ENCODE data around the gene TAS2R1.

TAS2R1 gene

DNA sequence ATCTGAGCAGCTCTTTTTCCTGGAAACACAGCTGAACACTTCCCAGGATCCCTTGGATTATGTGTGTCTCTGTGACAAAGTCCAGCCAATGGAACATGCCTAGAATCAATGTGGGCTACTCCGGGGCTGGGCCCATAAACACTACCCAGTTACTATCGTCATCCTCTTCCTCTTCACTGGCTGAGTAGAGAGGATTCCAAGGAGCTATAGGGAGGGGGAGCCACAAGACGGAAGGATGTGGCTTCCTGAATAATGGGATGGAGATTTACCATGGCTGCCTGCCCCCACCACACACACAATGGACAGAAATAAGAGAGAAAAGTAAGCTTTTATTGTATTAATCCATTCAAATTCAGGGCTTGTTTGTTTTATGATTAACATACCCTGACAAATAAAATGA is 22.1 kb upstream of the TAS2R1 start:
- Histone ChIP-seq H3K9ac (ENCODE audit: low read depth, low read length) (no peak overlapping the region), H3K27me3 (ENCODE audit: control insufficient read depth, insufficient read depth, low read length) (no peaks in the 10 kb centered on the region), H3K4me3 (ENCODE audit: low read depth, low read length) (no peak overlapping the region), H3K9me3 (ENCODE audit: control insufficient read depth, insufficient read depth, low read length) (no peaks in the 10 kb centered on the region), H3K27ac (ENCODE audit: low read depth, low read length) (no peak overlapping the region), H3K4me1 (ENCODE audit: control insufficient read depth, insufficient read depth, low read length) (no peaks in the 10 kb centered on the region), H3K36me3 (ENCODE audit: control insufficient read depth, insufficient read depth, low read length) (no peaks in the 10 kb centered on the region)

DNA sequence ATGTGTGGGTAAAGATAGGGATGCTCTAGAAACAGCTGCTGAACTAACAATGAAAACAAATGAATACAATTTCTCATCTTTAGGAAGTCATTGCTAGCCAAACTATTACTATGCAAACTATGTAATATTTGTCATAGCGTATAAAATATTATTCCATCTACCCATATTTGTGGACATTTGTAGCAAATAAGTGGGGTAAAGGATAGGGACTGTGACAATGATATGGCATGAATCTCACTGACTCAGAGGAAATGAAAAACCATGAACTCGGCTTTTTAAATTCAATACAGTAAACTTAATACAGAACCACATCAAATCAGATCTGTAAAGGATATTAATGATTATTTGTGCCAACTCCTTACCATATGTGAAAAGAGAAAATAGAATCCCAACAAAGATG is 16.7 kb upstream of the TAS2R1 start:
- Histone ChIP-seq H3K27me3 (ENCODE audit: control insufficient read depth, insufficient read depth, low read length) (no peaks in the 10 kb centered on the region), H3K4me1 (ENCODE audit: control insufficient read depth, insufficient read depth, low read length) (no peaks in the 10 kb centered on the region), H3K27ac (ENCODE audit: low read depth, low read length) (no peak overlapping the region), H3K9me3 (ENCODE audit: control insufficient read depth, insufficient read depth, low read length) (no peaks in the 10 kb centered on the region), H3K4me3 (ENCODE audit: low read depth, low read length) (no peak overlapping the region), H3K9ac (ENCODE audit: low read depth, low read length) (no peak overlapping the region), H3K36me3 (ENCODE audit: control insufficient read depth, insufficient read depth, low read length) (no peaks in the 10 kb centered on the region)

DNA sequence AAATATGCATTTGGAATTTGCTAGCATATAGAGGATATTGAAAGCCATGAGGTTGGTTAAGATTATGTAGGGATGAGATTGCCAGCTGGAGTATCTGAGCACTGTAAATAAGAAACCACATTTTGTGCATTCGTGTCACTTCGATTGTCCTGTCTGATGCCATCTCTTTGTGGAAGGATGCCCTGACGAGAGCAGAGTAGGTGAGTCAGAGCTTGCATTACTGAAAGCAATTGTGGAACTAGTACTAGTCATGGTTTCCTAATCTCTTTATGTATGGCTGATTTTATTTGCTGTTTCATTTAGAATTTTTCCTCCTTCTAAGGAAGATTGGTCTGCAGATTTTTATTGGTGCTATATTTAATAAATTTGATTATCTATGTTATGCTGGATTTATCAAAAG is 14.5 kb upstream of the TAS2R1 start:
- Histone ChIP-seq H3K27ac (ENCODE audit: low read depth, low read length) (no peak overlapping the region), H3K9ac (ENCODE audit: low read depth, low read length) (no peak overlapping the region)

DNA sequence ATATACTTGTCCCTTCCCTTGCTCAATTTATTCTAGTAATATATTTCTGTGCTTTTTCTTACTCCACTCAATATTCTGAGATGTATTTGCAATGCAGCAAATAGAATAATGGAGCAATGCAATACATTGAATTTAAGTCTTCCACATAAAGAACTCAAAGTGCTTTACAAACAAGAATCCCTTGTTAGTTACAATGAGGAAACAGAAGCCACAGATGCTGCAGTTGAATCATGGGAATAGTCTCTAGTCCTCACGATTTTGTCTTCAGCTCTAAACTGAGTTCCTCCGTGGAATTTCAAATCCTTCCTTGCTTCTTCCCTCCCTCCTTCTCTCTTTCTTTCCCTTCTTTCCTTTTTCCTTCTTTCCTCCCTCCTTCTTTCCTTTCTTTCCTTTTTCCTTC is 12.5 kb upstream of the TAS2R1 start:
- Histone ChIP-seq H3K4me1 (ENCODE audit: control insufficient read depth, insufficient read depth, low read length) (no peaks in the 10 kb centered on the region), H3K27me3 (ENCODE audit: control insufficient read depth, insufficient read depth, low read length) (no peaks in the 10 kb centered on the region), H3K36me3 (ENCODE audit: control insufficient read depth, insufficient read depth, low read length) (no peaks in the 10 kb centered on the region), H3K4me3 (ENCODE audit: low read depth, low read length) (no peak overlapping the region), H3K9me3 (ENCODE audit: control insufficient read depth, insufficient read depth, low read length) (no peaks in the 10 kb centered on the region), H3K27ac (ENCODE audit: low read depth, low read length) (no peak overlapping the region), H3K9ac (ENCODE audit: low read depth, low read length) (no peak overlapping the region)

More for the DNA sequence above, 14.5 kb upstream of the TAS2R1 start:
- no peaks in the 10 kb centered on the region for H3K27me3 ChIP-seq (ENCODE audit: control insufficient read depth, insufficient read depth, low read length)
- no peak overlapping the region for H3K4me3 ChIP-seq (ENCODE audit: low read depth, low read length)
- H3K4me1 ChIP-seq (ENCODE audit: control insufficient read depth, insufficient read depth, low read length), result no peaks in the 10 kb centered on the region
- no peaks in the 10 kb centered on the region for H3K9me3 ChIP-seq (ENCODE audit: control insufficient read depth, insufficient read depth, low read length)
- no peaks in the 10 kb centered on the region for H3K36me3 ChIP-seq (ENCODE audit: control insufficient read depth, insufficient read depth, low read length)

DNA sequence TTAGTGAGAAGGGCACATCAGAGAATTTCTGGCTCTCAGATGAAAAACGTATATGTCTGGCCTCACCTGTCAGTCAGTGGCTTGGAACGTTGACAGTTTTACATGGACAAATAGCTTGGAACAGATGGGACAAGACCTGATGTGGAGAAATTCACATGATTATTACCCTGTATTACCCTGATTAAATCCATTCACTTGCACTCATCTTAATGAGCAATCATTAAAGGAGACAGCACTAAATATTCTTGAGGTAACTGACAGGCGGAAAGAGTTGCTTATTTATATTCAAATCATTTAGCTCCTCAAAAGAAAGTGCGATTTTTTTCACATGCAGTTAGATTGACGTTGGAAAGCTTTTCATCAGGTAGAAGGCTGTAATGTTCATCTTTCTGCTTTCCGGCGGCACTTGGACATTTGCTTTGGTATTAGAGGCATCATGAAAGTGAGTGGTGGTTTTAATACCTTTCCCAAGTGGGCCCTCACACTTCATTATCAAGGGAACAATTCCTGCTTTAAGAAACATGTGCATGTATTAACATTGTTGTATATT is 11.7 kb upstream of the TAS2R1 start:
- Histone ChIP-seq H3K4me1 (ENCODE audit: control insufficient read depth, insufficient read depth, low read length) (no peaks in the 10 kb centered on the region), H3K27me3 (ENCODE audit: control insufficient read depth, insufficient read depth, low read length) (no peaks in the 10 kb centered on the region), H3K4me3 (ENCODE audit: low read depth, low read length) (no peak overlapping the region), H3K9ac (ENCODE audit: low read depth, low read length) (no peak overlapping the region), H3K27ac (ENCODE audit: low read depth, low read length) (no peak overlapping the region), H3K36me3 (ENCODE audit: control insufficient read depth, insufficient read depth, low read length) (no peaks in the 10 kb centered on the region), H3K9me3 (ENCODE audit: control insufficient read depth, insufficient read depth, low read length) (no peaks in the 10 kb centered on the region)

DNA sequence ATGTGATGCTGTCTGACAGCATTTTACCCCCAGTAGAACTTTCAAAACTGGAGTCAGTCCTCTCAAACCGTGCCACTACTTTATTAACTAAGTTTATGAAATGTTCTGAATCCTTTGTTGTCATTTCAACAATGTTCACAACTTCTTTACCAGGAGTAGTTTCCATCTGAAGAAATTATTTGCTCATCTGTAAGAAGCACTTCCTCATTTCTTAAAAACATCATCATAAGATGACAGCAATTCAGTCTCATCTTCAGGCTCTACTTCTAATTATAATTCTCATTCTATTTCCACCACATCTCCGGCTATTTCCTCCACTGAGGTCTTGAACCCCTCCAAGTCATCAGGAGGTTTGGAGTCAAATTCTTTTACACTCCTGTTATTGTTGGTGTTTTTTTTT is 2.3 kb upstream of the TAS2R1 start:
- no peak overlapping the region for H3K27ac ChIP-seq (ENCODE audit: low read depth, low read length)
- H3K9me3 ChIP-seq (ENCODE audit: control insufficient read depth, insufficient read depth, low read length), result no peaks in the 10 kb centered on the region
- no peak overlapping the region for H3K4me3 ChIP-seq (ENCODE audit: low read depth, low read length)
- H3K4me1 ChIP-seq (ENCODE audit: control insufficient read depth, insufficient read depth, low read length), result no peaks in the 10 kb centered on the region
- H3K9ac ChIP-seq (ENCODE audit: low read depth, low read length), result no peak overlapping the region
- H3K36me3 ChIP-seq (ENCODE audit: control insufficient read depth, insufficient read depth, low read length), result no peaks in the 10 kb centered on the region
- H3K27me3 ChIP-seq (ENCODE audit: control insufficient read depth, insufficient read depth, low read length), result no peaks in the 10 kb centered on the region

DNA sequence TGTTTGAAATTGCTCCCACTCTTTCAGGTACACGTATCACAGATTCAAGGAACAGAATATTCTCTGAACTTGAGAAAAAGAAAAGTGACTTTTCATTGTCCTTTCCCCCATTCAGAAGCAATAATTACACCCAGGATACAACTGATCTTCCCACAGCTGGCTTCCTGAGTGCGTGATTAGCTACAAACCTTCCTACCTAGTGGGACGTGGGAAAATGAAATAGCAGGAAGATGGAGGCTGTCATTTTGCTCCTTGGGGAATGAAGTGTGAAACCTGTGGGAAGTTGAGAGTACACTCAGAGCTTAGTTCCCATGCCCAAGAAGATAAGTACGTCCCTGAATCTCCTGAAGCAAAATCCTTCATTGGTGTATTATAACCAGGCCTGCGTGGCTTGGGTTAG is 2.6 kb downstream of the TAS2R1 start:
- H3K4me1 ChIP-seq (ENCODE audit: control insufficient read depth, insufficient read depth, low read length), result peaks cover 8% of the 10 kb centered on the region; the same call in 1 of the 2 replicates
- no peaks in the 10 kb centered on the region for H3K9me3 ChIP-seq (ENCODE audit: control insufficient read depth, insufficient read depth, low read length)
- H3K27ac ChIP-seq (ENCODE audit: low read depth, low read length), result no peak overlapping the region
- no peak overlapping the region for H3K4me3 ChIP-seq (ENCODE audit: low read depth, low read length)
- H3K36me3 ChIP-seq (ENCODE audit: control insufficient read depth, insufficient read depth, low read length), result no peaks in the 10 kb centered on the region
- H3K27me3 ChIP-seq (ENCODE audit: control insufficient read depth, insufficient read depth, low read length), result no peaks in the 10 kb centered on the region
- H3K9ac ChIP-seq (ENCODE audit: low read depth, low read length), result no peak overlapping the region

DNA sequence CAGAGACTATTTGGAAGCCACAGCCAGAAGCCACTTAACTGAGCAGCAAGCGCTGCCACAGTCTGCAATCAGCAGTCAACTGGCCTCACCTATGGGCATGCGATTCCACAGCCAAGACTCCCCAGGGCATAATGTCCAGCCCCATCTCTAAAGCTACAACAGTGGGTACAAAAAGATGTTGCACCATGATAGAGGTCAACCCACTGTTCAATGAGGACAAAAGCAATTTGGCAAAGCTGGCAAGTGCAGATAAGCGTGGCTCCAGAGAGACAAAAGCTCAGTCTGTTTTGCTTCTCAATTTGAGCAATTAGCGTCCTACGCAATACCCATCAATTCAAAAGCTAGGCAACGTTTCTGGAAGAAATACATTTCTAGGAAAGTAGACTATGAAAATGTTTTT is 3.2 kb downstream of the TAS2R1 start:
- no peaks in the 10 kb centered on the region for H3K27me3 ChIP-seq (ENCODE audit: control insufficient read depth, insufficient read depth, low read length)
- no peak overlapping the region for H3K9ac ChIP-seq (ENCODE audit: low read depth, low read length)
- no peak overlapping the region for H3K27ac ChIP-seq (ENCODE audit: low read depth, low read length)
- no peaks in the 10 kb centered on the region for H3K9me3 ChIP-seq (ENCODE audit: control insufficient read depth, insufficient read depth, low read length)
- no peak overlapping the region for H3K4me3 ChIP-seq (ENCODE audit: low read depth, low read length)
- no peaks in the 10 kb centered on the region for H3K36me3 ChIP-seq (ENCODE audit: control insufficient read depth, insufficient read depth, low read length)
- peaks cover 8% of the 10 kb centered on the region; the same call in 1 of the 2 replicates for H3K4me1 ChIP-seq (ENCODE audit: control insufficient read depth, insufficient read depth, low read length)

DNA sequence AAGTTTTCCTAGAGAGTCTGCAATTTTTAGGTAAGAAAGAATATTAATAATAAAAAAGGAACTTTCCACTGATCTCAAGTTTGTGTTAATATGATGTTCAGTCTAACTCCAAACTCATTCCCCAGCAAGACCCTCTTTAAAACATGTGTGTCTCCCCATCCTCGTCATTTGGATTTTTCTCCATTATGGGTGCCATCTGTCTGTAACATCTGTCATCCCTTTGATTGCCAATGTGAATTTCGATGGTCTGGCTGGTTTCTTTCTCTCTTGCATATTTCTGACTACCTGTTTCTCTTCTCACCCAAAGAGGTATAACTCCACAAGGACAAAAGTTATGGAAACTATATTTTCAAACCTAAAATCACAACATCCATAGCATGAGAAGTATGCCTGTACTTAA is 4.4 kb downstream of the TAS2R1 start:
- H3K4me3 ChIP-seq (ENCODE audit: low read depth, low read length), result no peak overlapping the region

DNA sequence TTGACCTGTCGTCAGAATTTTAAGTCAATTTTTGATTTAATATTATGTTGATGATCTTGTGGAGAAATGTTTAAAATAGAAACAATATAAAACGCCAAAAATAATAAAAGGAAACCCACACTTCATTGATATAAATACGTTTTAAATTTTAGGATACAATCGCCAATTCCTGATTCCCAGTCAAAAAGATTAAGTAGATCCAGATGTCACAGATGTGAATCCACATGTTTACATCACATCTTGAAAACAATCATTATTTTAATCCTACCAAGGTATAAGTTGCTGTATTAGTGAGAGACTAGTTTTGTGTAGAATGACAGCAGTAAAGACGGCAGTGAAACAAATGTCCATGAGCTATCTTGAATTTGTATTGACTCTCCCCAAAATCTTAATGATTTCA is 4.9 kb downstream of the TAS2R1 start:
- H3K4me1 ChIP-seq (ENCODE audit: control insufficient read depth, insufficient read depth, low read length), result peaks cover 8% of the 10 kb centered on the region; the same call in 1 of the 2 replicates

More for the DNA sequence above, 4.4 kb downstream of the TAS2R1 start:
- Histone ChIP-seq H3K4me1 (ENCODE audit: control insufficient read depth, insufficient read depth, low read length) (peaks cover 8% of the 10 kb centered on the region; the same call in 1 of the 2 replicates), H3K27me3 (ENCODE audit: control insufficient read depth, insufficient read depth, low read length) (no peaks in the 10 kb centered on the region), H3K36me3 (ENCODE audit: control insufficient read depth, insufficient read depth, low read length) (no peaks in the 10 kb centered on the region), H3K9ac (ENCODE audit: low read depth, low read length) (no peak overlapping the region), H3K27ac (ENCODE audit: low read depth, low read length) (no peak overlapping the region), H3K9me3 (ENCODE audit: control insufficient read depth, insufficient read depth, low read length) (no peaks in the 10 kb centered on the region)

DNA sequence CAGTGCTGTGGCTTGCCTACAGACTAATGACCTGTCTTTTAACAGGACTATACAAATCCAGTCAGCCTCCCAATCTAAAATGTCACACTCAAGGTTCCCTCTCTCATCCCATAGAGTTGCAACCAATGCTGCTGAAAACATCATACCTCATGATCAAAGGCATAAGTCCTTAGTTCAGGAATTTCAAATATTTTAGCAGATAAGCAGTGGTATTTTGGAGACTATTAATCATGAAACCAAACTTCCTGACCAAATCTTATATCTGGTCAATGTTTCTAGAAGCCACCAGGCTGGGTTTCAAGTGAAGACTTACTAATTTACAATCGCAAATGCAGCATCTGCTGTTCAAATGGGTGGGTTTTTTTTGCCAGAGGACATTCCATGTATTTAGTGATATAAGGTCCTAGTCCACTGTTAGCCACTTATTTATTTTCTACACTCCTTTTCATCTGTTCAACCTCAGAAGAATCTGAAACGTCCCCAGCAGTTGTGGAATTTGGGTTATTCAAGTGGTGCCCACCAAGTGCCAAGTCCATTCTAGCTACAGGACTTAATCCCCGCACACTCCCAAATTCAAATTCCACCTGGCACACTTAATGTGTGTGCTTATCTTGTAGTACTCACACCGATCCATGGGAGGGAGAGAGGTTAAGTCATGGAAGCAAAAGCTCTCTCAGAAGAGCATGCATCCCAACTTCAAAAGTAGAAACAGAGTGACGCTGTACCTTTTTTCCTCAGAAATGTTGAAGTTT is 5.8 kb downstream of the TAS2R1 start:
- Histone ChIP-seq H3K4me3 (ENCODE audit: low read depth, low read length) (no peak overlapping the region), H3K27me3 (ENCODE audit: control insufficient read depth, insufficient read depth, low read length) (no peaks in the 10 kb centered on the region), H3K36me3 (ENCODE audit: control insufficient read depth, insufficient read depth, low read length) (no peaks in the 10 kb centered on the region), H3K4me1 (ENCODE audit: control insufficient read depth, insufficient read depth, low read length) (peaks cover 8% of the 10 kb centered on the region; the same call in 1 of the 2 replicates), H3K27ac (ENCODE audit: low read depth, low read length) (no peak overlapping the region), H3K9me3 (ENCODE audit: control insufficient read depth, insufficient read depth, low read length) (no peaks in the 10 kb centered on the region), H3K9ac (ENCODE audit: low read depth, low read length) (no peak overlapping the region)

More for the DNA sequence above, 4.9 kb downstream of the TAS2R1 start:
- Histone ChIP-seq H3K4me3 (ENCODE audit: low read depth, low read length) (no peak overlapping the region), H3K9ac (ENCODE audit: low read depth, low read length) (no peak overlapping the region), H3K27ac (ENCODE audit: low read depth, low read length) (no peak overlapping the region), H3K27me3 (ENCODE audit: control insufficient read depth, insufficient read depth, low read length) (no peaks in the 10 kb centered on the region), H3K36me3 (ENCODE audit: control insufficient read depth, insufficient read depth, low read length) (no peaks in the 10 kb centered on the region), H3K9me3 (ENCODE audit: control insufficient read depth, insufficient read depth, low read length) (no peaks in the 10 kb centered on the region)
